NCI-H2107 treated with DMSO at 0.1 percent for 48 hours (cell line): ENCODE results near the gene GRN.
"Not testable (repeated sequence)": the region's sequence is repeated elsewhere in the genome, so short reads cannot be mapped to it uniquely, and the experiment has no call there.

Source experiments
- DNase-seq: peaks from one replicate; lab custom pipeline; 2025; ENCODE audit not compliant: unreplicated experiment; lab: John Stamatoyannopoulos, UW

GRN gene

GRCh38 chr17:44321246-44322120 is 23.6 kb upstream of the GRN start:
- DNase-seq, result no peak

- DNase-seq, result no peak
These were observed 22.7 kb upstream of the GRN start for GRCh38 chr17:44322236-44322895.

- DNase-seq, result no peak
These were observed 21.6 kb upstream of the GRN start for GRCh38 chr17:44323359-44324091.

- no peak for DNase-seq
These were observed 21.0 kb upstream of the GRN start for GRCh38 chr17:44324092-44324570.

- DNase-seq, result peak; percentile 27
These were observed 20.4 kb upstream of the GRN start, which contains the start of gene SLC25A39 for GRCh38 chr17:44324571-44325275. TSS of gene SLC25A39 (minus strand) at chr17:44324823. CDS start at chr17:44323562, 1,261 bp downstream.

GRCh38 chr17:44326861-44327444 is 18.1 kb upstream of the GRN start:
- DNase-seq, result peak; percentile 87

GRCh38 chr17:44327715-44328449 is 17.2 kb upstream of the GRN start:
- no peak for DNase-seq

- DNase-seq, result not testable (repeated sequence)
These were observed 15.6 kb upstream of the GRN start for GRCh38 chr17:44329516-44329915.

- not testable (repeated sequence) for DNase-seq
These were observed 14.8 kb upstream of the GRN start for GRCh38 chr17:44330263-44330662.

- DNase-seq, result peak; percentile 45
These were observed 13.8 kb upstream of the GRN start for GRCh38 chr17:44331249-44331760.

GRCh38 chr17:44333371-44333770 is 11.7 kb upstream of the GRN start:
- DNase-seq, result no peak

GRCh38 chr17:44334315-44334714 is 10.8 kb upstream of the GRN start:
- no peak for DNase-seq

GRCh38 chr17:44334727-44335126 is 10.4 kb upstream of the GRN start:
- peak; percentile 36 for DNase-seq

- DNase-seq, result no peak
These were observed 9.5 kb upstream of the GRN start for GRCh38 chr17:44335564-44335963.

- DNase-seq, result no peak
These were observed 9.1 kb upstream of the GRN start for GRCh38 chr17:44335968-44336367.

- no peak for DNase-seq
These were observed 6.4 kb upstream of the GRN start for GRCh38 chr17:44338702-44339101.

GRCh38 chr17:44340553-44340952 is 4.5 kb upstream of the GRN start:
- DNase-seq, result not testable (repeated sequence)

GRCh38 chr17:44343510-44344209 is 1.4 kb upstream of the GRN start:
- DNase-seq, result no peak
